Stimulated activated CD8-positive, alpha-beta memory T cell treated with anti-CD3 and anti-CD28 coated beads, Interleukin-15, amount 100 ng/mL, for 4 hours (primary cell): ENCODE results near the gene ESRRA.

Experiments used
- DNase-seq, 2 donors: peaks; one replicate each; pipeline ENCODE4 v3.0.0-alpha.2; 2020; ENCODE audit warnings: low read depth in 2 of 2

Gene ESRRA

DNA sequence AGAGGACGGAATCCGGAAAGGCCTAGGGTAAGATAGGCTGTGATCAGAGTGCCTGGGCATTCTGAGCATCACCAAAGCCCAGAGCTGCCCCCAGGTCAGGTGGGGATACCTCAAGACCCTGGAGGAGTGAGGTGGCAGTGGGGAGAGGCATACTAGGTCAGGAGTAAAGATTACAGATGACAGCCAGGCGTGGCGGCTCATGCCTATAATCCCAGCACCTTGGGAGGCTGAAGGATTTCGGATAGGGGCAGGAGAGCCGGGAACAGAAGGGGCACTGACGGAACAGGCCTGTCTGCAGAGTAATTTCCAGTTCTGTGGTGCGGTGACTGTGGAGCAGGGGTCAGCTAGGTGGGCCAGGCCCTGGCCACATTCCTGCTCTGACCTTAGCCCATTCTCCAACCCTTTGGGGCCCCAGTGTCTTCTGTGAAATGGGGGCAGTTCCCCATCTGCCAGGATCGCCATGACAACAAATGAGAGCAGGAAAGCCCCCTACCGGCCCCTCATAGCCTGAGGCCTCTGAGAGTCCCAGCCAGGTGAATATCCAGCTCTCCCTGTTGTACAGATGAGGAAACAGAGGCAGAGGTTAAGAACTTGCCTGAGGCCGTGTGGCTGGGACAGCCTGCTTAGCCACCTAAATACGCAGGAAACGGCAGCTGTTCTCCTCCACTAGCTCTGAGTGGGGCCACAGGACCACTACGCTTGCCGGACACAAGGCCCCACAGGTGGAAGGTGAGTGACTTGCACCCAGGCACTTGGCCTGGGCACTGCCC is 30.1 kb upstream of the ESRRA start:
- DNase-seq, result no peak

DNA sequence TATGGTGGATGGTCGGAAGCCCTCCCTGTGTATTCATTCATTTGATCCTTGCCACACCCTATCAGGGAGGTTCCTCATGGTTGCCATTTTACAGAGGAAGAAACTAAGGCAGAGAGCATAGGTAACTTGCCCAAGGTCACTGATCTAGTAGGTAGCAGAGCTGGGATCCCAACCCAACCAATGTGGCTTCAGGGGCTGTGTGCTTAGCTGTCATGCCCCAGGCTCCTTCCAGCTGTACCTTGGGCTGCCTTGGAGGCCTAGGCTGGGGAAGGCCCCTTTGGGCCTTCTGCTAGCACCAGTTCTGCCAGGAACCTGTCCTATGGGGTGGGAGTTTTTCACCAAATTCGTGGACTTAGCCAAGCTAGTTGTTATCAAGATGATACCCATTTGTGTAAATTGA is 29.5 kb upstream of the ESRRA start:
- no peak for DNase-seq

DNA sequence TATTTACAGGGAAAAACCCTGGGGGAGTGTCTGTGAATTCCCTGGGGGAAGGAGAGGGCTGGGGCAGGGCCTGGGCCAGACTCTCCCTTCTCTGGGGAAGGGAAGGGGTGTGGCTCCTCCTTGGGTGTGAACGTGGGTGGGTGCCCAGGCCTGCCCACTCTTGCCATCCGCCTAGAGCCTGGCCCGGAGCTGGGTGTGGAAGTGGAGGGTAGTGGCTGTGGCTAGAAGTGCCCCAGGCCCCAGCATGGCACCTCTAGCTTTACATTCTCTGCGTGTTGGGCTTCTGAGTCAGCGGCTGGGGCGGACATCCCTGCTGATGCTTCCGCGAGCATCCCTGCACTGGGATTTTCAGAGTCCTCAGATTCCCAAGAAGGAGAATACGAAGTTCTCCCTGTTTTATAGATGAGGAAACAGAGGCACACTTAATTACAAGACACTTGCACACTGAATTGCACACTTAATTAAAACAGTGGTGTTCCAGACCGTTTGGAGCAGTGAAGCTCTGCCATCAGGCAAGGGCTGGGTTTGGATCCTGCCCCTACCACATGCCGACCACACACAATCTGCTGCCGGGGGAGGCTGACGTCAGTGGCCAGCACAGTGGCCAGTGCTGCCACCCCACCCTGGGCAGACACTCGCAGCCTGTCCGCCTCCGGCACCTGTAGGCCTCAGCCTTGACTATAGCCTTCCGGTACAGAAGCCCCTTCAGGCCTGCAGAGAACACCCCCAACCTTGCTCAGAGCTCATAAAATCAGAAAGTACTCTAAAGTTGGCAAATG is 28.5 kb upstream of the ESRRA start:
- no peak for DNase-seq

DNA sequence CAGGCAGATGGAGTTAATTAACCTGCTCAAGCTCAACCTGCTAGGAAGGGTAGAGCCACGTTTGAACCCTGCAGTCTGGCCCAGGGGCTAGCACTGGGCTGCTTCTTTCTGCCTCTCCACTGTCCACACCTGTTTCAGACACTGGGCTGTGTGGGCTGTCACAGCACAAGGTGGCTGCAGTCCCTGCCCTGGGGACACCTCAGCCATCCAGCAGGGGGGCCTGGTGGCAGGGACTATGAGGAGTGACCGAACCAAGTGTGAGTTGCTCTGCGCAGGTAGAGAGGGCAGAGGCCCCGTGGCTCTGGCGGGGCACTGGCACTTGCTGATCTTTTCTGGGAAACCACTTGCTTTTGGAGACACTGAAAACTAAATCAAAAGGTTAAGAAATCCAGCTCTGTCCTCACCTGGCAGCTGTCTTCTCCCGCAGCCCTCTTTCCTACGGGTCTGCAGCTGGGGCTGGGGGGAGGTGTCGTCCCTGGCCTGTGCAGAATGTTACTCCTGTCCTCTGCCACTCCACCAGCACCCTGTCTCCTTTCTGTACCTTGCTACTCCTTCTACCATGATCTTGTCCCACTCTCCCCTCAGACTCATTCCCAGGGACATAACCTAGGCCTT is 26.6 kb upstream of the ESRRA start:
- no peak for DNase-seq

DNA sequence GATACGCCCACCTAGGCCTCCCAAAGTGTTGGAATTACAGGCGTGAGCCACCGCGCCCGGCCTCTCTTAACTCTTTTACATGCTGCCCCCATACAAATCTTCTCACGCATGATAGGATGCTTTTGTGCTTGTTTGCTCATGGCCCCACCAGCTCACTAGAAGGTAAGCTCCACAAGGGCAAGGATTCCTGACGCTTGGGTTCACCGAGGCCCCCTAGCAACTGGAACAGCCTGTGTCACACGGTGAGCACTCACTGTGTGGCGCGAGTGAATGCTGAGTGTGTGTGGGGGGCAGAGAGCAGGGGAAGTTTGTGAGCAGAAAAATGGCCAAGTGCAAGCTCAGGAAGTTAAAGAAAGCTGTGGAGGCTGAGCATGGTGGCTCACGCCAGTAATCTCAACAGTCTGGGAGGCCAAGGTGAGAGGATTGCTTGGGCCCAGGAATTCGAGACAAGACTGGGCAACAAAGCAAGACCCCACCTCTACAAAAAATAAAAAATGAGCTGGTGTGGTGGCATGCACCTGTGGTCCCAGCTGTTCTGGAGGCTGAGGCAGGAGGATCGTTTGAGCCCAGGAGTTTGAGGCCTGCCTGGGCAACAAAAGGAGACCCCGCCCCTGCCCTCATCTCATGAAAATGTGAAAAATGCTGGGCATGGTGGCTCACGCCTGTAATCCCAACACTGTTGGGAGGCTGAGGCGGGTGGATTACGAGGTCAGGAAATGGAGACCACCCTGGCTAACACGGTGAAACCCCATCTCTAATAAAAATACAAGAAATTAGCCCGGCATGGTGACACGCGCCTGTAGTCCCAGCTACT is 23.2 kb upstream of the ESRRA start:
- no peak for DNase-seq

DNA sequence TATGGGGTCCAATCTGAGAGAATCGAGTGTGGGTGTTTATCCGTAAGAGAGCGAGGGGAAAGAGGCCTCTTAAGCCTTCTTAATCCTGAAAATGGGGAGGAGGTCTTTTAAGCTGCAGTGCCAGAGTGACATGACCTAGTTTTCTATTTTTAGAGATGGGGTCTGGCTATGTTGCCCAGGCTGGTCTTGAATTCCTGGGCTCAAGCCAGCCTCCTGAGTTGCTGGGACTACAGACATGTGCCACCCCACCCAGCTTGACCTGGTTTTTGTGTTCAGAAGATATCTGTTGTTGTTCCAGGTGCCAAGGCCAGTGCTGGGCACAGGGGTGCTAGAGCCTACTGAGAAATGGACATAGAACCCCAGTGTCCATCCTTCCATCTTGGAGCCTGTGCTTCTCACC is 22.2 kb upstream of the ESRRA start:
- DNase-seq, result no peak

DNA sequence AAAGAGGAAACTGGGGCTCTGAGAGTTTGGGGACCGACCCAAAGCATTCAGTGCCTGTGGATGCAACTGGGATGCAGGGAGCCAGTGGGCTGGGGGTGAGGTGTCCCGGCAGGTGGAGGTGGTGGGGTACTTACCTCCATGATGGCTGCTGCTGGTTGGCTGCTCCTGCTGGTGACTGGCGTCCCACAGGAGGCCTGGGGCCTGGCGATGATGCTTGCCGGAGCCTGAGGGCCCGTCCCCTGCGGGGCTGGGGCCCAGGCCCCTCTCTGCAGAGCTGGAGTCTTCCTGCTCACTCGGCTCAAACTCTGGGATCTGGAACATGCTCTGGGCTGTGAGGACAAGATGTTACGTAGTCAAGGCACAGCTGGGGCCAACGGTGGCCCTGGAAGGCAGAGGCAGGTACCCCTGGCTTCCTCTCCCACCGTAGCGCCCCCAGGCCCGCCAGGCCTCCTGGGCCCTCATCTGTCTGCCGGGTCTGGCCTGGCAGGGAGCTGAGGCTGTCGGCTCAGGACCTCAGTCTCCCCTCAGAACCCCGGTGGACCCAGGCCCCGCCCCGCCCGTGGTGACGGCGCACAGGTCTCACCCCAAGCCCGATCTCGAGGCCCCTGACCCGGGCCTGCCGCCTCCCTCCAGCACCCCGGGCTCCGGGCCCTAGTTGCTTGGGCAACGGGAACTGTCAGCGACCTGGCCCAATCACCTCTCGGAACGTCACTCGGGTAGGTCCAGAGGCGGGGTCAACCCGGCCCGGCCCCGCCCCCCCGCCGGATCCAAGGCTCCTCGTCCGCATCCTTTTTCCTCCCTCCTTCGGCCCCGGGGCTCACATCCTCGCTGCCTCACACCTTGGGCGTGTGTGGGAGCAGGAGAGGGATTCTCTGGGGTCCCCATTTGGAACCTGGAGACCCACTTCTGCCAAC is 21.0 kb upstream of the ESRRA start, which contains the start of gene BAD:
Gene BAD, minus strand, starts transcription at position 618 of the 914 bp plus-strand sequence. Its CDS starts 297 bp downstream, at position 321.
- DNase-seq, result peak; percentile 82 to 84

DNA sequence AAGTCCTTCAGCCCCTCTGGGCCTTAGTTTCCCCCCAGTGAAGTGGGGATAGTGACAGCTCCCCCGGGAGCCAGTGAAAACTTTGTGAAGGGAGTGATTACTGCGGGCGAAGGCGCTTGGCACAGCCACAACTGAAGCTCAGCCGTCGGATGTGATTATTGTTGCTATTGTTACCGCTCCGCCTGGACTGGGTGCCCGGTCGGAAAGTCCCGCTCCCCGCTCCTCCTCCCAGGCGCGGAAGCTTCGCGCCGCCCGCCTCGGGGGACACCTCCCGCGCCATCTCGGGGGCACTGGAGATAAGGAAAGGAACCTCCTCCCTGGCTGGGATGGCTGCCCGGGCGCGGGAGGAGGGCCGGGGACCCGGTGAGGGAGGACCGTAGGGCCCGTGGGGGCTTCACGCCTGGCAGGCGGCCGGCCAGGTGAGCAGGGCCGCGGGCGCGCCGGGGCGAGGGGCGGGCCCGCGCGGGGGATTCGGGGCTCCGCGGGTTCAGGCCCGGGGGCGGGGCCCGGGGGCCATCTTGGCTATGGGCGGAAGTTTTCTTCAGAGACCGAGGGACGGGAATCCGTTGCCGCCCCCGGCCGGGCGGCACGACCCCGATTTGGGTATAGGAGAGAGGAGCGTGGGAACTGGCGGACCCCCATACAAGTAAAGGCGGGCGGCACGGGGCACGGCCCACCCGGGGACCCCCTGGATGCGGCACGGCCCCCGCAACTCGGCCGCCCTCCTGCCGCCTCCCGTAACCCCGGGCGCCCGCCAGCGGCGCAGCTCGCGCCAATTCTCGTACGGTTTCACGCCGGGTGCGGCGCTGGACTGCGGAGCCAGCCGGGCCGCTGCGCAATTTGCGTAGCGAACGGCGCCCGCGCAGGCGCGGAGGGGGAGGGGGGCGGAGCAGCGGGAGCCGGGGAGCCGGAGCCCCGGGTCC is 20.1 kb upstream of the ESRRA start, which contains the start of gene GPR137:
Gene GPR137, plus strand, starts transcription at position 887 of the 923 bp plus-strand sequence. CDS start 677 bp downstream, outside the sequence.
- DNase-seq, result peak; percentile 82 to 85

DNA sequence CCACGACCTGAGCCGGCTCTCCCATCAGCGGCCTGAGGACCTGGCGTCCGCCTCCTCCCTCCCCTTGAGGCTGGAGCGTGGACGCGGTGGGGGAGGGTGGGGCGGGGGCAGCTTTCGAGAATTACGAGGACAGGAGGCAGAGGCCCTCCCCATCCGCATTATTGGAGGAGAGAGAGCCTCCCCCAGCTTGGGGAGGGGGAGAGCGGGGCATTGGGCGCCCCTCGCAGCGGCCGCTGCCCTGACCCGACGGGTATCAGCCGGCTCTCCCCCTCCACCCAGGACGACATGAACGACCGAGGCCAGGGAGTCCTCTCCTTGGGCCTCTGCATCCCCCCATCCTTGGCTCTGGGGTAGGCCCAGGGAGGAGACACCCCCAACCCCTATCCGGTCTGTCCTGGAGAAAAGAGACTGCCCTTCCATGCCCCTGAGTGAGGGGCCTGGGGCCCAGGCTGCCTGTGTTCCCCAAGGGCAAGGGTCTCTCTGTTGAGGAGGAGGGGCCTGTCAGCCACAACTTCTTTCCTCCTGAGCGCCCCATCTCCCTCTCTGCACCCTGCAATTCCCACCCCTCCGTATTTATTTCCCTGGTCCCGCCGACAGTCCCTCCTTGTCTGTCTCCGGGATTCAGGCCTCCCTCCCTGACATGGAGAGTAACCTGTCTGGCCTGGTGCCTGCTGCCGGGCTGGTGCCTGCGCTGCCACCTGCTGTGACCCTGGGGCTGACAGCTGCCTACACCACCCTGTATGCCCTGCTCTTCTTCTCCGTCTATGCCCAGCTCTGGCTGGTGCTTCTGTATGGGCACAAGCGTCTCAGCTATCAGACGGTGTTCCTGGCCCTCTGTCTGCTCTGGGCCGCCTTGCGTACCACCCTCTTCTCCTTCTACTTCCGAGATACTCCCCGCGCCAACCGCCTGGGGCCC is 19.2 kb upstream of the ESRRA start:
- DNase-seq, result no peak

DNA sequence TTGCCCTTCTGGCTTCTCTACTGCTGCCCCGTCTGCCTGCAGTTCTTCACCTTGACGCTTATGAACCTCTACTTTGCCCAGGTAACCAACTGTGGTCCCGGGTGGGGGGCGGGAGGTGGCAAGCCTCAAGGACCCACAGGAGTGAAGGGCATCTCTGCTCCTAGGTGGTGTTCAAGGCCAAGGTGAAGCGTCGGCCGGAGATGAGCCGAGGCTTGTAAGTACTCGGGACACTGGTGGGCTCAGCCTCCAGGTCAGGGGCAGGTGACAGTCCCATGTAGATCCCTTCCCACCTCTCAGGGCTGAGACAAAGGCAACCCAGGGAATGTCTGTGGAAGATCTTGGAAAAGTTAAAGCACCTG is 18.5 kb upstream of the ESRRA start:
- no peak for DNase-seq

DNA sequence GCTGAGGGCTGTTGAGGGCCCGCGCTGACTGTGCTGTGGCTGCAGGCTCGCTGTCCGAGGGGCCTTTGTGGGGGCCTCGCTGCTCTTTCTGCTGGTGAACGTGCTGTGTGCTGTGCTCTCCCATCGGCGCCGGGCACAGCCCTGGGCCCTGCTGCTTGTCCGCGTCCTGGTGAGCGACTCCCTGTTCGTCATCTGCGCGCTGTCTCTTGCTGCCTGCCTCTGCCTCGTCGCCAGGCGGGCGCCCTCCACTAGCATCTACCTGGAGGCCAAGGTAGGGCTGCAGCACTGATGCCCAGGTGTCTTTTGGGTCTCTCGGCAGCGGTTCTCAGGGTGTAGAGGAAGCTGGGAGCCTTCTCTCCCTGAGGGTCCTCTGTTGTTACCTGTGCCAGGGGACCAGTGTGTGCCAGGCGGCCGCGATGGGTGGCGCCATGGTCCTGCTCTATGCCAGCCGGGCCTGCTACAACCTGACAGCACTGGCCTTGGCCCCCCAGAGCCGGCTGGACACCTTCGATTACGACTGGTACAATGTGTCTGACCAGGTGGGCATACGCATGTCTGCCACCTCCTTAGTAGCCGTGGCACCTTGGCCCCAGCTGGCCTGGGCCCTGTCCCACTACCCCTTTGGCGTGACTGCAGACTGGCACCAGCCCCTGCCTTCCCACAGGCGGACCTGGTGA is 17.5 kb upstream of the ESRRA start:
- no peak for DNase-seq

DNA sequence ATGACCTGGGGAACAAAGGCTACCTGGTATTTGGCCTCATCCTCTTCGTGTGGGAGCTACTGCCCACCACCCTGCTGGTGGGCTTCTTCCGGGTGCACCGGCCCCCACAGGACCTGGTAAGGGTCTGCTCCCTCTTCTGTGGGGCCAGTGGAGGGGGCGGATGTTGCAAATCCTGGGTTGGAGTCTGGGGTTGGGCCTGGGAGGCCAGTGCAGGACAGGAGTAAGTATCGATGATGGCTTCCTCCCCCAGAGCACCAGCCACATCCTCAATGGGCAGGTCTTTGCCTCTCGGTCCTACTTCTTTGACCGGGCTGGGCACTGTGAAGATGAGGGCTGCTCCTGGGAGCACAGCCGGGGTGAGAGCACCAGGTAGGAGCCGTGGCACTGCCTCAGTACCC is 17.0 kb upstream of the ESRRA start:
- no peak for DNase-seq

DNA sequence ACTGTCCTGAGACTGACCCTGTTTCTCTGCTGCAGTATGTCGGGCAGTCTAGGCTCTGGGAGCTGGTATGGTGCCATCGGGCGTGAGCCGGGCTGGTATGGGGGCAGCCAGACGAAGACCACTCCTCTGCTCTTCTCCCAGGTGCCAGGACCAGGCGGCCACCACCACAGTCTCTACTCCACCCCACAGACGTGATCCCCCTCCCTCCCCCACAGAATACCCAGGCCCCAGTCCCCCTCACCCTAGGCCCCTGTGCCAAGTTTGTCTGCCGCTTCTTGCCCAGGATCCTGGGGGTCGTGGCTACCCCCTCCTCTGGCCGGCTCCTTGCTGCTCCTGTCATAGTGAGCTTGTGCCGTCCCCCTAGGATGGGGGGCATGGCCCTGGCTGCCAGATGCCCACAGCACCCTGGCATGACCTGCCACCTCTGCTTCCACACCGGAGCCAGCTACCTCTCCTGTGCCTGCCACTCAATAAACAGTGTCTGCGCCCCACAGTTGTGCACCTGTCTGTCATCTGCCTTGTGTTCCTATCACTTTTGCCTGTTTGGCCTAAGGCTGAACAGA is 16.2 kb upstream of the ESRRA start:
- DNase-seq, result no peak

DNA sequence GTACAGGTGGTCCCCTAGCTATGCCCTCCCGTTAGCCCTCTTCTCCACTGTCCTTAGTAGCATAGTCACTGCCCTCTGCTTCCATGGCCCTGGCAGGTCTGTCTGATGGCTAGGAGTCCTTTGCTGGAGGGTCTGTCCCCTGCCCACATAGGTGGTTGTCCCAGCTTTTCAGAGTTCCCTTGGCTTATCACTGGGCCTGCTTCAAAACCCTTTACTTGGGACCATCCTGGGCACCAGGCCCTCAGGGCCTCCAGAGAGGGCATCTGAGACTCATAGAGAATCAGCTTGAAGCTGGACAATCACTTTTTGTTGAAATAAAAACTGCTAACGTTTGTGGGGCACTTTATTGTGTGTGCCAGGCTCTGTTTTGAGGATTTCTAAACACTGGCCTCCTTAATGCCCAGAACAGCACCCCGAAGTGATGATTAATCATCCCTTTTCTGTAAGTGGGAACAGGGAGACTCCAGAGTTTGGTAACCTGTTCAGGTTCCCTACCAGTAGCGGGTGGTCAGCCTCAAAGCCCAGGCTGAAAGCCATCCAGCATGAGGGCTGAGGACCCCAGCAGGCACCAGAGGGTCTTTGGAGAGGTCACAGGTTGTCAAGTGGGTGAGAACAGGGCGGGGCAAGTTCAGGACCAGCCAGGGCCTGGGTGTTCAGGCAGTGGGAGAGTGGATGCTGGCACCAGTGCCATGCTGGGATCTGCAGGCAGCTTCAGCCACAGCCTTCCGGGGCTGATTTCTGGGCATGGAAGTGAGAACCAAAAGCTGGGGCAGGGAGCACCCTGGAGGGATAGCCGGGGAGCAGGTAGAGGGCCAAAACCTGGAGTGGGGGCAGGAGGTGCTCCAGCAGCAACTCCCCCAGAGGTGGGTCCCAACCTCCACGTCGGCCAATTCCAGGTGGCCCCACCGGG is 14.7 kb upstream of the ESRRA start:
- DNase-seq, result no peak

DNA sequence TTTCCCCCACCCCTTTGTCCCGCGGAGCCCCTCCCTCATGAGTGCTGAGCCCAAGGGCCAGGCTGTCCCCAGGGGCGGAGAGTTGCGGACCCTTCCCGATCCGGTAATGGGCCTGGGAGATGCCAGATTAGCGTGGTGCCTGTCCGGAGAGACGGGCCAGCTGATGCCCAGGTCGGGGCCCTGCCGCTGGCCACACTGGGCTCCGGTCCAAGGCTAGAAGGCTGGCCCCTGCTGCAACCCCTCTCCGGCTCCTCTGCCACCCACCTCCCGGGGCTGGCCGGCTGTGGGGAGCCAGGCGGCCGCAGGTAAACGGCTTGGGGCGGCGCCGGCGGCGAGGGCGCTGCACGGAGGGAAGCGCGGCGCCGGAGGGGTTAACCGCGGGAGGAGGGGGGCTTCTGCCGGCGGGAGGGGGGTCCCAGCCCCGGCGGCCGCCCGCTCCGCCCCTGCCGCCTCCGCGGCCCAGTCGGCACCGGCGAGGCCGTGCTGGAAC is 14.0 kb upstream of the ESRRA start, which contains the start of gene KCNK4:
Gene KCNK4, plus strand, starts transcription at position 41 of the 490 bp plus-strand sequence. CDS start 1,717 bp downstream, outside the sequence.
- DNase-seq, result no peak
